SU-DHL-6 (cell line): ENCODE measurements around the gene RUVBL1.

Experiments
- CTCF ChIP-seq: fragments of 200-600 bp; sonication (generic); IDR thresholded peaks from one replicate; pipeline ENCODE4 v1.5.1; 2017; ENCODE audit warnings: antibody characterized with exemption, mild to moderate bottlenecking, low read length, moderate library complexity; ENCODE audit not compliant: insufficient read depth, poor library complexity, severe bottlenecking
- EZH2phosphoT487 ChIP-seq: fragments of 200-600 bp; sonication (generic), shearing (Covaris generic); conservative IDR thresholded peaks from 2 replicates; pipeline ENCODE4 v1.6.1; 2018; ENCODE audit warnings: mild to moderate bottlenecking, antibody characterized with exemption, low read length, moderate library complexity, mixed read lengths

GRCh38 chr3:128050597-128050996, 73.0 kb downstream of the RUVBL1 start:
- TF ChIP-seq CTCF (no peak), EZH2phosphoT487 (no peak)
